Inflammatory macrophage treated with lipopolysaccharide for 1 hour (primary cell): ENCODE data around the gene SFTPD.

ENCODE experiments used
- DNase-seq, 2 donors: peaks; one replicate each; pipeline ENCODE4 v3.0.0-alpha.2; 2020 to 2022

Gene SFTPD

DNA sequence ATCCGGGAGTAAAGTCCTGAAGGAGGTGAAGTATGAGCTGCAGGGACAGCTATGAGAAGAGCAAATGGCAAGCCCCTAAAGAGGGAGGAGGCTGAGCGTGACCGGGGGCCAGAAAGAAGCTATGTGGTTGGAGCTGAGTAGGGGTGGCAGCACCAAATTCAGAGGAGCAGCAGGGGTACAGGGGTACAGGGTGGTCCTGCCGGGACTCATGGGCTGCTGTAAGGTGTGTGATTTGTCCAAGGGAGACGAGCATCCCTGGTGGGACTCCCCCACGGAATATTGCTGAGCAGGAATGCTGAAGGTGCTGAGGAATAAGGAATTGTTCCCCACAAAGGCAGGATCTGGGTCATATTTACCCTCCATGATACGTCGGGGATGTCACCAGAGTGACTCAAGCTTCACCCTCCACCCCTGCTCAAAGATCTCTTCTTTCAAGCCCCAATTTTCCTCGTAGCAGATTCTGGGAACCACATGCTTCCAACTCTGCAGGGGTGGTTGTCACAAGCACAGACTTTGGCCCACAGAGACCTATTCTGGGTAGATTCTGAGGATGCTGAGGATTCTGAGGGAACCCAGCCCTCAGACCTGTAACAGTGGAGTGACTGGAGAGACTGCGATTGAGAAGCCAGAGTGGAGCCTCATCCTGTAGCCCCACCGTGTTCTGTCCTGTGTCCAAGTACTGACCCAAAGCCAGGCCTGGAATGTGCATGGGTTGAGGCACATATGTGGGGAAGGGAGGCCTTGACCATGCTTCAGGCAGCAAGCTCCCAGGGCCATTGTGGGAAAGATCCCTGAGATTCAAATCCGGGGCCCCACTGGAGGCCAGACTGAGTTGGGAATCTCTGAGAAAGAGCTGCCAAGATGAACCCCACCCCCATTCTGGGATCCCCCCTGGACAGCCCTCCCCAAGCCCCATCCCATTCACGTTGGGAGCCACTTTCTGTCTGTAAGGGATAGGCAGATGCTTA lies 4.2 kb downstream of the SFTPD start:
- no peak for DNase-seq

DNA sequence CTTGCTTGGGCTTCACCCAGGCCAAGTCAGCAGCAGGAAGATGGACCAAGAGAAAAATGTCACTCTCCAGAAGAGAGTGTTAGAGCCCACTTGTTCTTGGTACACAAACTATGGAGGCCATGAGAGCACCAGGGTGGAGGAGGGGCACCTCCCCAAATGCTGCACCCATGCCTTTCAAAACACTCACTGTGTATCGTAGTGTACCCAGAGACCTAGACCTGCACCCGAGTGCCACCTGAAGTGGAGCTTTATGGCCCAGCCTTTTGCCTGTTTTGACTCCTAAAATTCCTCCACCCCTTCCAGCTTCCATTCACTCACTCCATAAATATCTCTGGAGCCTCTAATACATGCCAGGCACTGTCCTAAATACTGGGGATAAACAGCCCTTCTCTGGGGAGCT lies 5.0 kb downstream of the SFTPD start:
- no peak for DNase-seq

GRCh38 chr10:79942261-79943185 lies 6.4 kb downstream of the SFTPD start:
- no peak for DNase-seq

GRCh38 chr10:79941585-79942210 lies 7.2 kb downstream of the SFTPD start:
- DNase-seq, result no peak

DNA sequence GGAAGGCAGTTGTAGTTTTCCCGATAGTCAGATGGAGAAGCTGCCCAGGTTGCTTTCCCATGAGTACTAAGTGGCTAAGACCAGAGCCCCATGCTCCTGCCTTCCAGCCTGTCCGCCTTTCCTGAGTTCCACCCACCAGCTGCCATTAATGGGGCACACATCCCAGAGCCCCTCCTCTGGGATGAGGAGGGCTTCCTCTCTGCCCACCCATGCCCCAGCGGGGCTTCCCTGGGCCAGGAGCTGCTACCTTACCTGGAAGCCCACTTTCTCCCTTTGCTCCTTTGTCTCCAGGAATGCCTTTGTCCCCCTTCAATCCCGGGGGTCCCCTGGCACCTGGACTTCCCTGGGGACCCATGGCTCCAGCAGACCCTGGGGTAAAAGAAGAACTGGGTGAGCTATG lies 7.8 kb downstream of the SFTPD start:
- no peak for DNase-seq

GRCh38 chr10:79940431-79940830 lies 8.5 kb downstream of the SFTPD start:
- no peak for DNase-seq

- no peak for DNase-seq
Measured at GRCh38 chr10:79939969-79940368, 8.9 kb downstream of the SFTPD start.

- peak; percentile 95 to 98 for DNase-seq
Measured at GRCh38 chr10:79938728-79939406, 10.0 kb downstream of the SFTPD start.

- DNase-seq, result no peak
Measured at GRCh38 chr10:79937701-79938151, 11.2 kb downstream of the SFTPD start.

DNA sequence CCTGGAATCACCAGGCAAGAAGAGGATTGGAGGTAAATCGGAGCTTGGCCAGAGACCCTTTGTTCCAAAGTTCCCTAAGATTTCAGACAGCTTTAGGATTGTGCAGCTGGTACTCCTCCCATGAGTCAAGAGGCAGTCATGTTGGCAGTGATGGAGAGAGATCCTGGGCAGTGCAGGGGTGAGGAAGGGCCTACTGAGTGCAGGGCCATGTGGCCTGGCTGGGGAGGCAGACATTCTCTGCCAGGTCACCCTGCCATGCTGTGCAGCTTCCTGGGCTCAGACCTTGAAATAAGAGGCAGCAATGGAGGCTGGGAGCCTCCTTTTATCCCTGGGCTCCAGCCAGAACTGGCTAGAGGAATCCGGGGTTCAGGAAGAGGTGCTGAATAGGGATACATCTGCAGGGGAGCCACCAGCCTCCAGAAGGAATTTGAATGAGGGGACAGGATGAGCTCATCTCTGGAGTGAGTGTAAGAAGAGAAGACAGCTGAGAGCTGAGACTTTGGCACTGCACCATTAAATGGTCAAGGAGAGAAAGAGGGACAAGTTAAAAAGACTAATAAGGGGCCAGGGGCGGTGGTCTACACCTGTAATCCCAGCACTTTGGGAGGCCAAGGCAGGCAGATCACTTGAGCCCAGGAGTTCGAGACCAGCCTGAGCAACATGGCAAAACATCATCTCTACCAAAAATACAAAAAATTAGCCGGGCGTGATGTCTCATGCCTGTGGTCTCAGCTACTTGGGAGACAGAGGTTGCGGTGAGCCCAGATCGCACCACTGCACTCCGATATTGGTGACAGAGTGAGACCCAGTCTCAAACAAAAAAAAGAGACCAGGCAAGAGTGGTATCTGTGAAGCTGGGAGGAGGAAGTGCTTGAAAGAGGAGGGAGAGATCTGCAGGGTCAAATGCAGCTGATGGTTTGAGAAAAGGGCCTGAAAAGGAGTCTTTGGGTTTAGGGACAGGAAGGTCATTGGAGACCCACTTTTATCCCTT lies 12.0 kb downstream of the SFTPD start:
- no peak for DNase-seq

- peak in 1 of 2 donors; percentile 30 for DNase-seq
Measured at GRCh38 chr10:79933961-79934360, 14.9 kb downstream of the SFTPD start.

- DNase-seq, result no peak
Measured at GRCh38 chr10:79932841-79933379, 16.0 kb downstream of the SFTPD start.

GRCh38 chr10:79932307-79932706 lies 16.6 kb downstream of the SFTPD start:
- no peak for DNase-seq

DNA sequence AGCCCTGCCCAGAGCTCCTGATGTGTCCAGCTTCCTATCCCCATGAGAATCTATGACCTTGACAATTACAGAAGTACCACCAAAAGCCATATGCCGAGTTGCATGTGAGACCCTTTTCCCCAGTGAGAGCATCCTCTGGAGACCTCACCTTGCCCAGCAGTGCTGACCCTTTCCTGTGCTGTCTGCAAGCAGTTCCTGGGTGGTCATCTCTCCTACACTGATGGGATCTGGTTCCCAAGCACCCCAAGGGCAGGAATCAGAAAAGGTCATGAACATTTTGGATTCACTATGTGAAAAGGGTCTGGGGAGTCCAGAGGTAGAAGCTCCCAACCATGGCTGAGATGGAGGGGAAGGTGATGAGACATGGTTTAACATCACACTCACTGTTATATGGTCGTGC lies 18.2 kb downstream of the SFTPD start:
- no peak for DNase-seq

GRCh38 chr10:79930267-79930666 lies 18.6 kb downstream of the SFTPD start:
- no peak for DNase-seq

DNA sequence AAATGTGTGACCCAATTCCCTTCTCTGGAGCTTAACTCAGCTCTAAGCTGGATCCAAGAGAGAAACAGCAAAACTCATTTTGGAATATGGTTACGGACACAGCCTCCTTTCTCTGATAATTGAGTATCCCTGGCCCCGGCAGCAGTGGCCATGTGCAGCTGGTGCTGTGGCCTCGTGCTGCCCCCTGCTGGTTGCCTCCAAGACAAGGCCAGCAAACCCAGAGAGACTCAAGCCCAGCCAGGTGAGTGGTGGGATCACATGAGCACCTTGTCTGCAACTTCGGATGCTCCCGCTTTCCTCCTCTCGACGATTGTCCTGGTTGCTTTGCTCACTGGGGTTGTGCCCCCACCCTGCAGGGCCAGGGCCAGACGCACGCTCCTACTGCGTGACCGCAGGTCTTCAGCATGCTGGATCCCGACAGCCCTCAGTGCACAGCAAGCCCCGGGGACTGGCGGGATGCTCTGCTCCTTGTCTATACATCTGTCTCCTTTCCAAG lies 19.4 kb downstream of the SFTPD start:
- DNase-seq, result peak; percentile 30 to 73

DNA sequence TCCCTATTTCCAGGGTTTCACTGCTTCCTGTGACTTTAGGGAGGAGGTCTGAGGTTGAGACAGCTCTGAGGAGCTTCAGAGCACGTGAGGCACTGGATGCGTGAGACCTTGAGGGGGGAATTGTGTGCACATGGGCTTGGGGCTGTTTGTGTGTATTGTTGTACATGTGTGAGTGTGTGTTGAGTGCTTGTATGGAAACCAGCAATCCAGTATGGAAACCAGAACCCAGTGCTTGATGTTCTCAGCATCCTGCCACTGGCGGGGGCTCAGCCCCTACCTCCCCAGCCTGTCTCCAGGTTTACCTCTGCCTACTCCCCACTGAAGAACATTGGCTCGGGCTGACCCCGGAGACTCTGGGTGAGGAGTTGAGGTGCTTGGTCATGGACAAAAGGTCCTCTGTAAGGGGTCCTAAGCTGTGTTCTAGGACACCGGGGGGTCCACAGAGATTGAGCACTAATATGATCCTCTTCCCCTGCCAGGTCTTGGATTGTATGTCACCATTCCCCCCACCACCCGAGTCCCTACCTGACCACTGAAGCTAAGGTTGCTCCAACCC lies 20.8 kb downstream of the SFTPD start:
- no peak for DNase-seq

- DNase-seq, result no peak
Measured at GRCh38 chr10:79927111-79927828, 21.6 kb downstream of the SFTPD start.

DNA sequence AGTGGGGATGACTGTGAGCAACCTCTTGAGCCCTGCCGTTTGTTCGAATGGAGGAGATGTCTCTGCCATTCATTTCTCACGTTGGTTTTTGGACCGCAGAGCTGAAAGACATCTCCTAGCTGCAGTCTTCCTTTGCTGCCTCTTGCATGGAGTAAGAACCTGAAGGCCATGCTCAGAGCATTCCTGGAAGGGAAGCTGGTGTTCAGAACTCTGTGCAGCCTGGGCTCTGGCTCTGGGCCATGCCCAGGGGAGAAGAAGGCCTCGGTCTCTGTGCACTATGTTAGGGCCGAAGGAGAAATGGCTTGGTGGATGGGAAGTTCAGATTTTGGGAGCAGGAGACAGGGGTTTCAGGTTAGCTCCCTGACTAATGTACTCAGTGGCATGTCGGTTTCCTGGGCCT lies 22.9 kb downstream of the SFTPD start:
- no peak for DNase-seq

- no peak for DNase-seq
Measured at GRCh38 chr10:79925614-79926013, 23.3 kb downstream of the SFTPD start.
